8988T (cell line): Measurements from ENCODE around the gene GPLD1.

Experiments used
- DNase-seq: peaks from one replicate; pipeline ENCODE4 v3.0.0; 2011

The GPLD1 gene

GRCh38 chr6:24378473-24379097 is 110.8 kb downstream of the GPLD1 start:
- DNase-seq: no peak
